ENCODE results near the gene PCSK4. TPM values are rescaled to one million over a fixed set of nuclear protein-coding genes. Genes with fewer than 3 reads are reported as not detected.

Gene PCSK4
- polyA plus RNA-seq, 6 donors from 2014 or later = 0.09 TPM; not detected in 5

DNA sequence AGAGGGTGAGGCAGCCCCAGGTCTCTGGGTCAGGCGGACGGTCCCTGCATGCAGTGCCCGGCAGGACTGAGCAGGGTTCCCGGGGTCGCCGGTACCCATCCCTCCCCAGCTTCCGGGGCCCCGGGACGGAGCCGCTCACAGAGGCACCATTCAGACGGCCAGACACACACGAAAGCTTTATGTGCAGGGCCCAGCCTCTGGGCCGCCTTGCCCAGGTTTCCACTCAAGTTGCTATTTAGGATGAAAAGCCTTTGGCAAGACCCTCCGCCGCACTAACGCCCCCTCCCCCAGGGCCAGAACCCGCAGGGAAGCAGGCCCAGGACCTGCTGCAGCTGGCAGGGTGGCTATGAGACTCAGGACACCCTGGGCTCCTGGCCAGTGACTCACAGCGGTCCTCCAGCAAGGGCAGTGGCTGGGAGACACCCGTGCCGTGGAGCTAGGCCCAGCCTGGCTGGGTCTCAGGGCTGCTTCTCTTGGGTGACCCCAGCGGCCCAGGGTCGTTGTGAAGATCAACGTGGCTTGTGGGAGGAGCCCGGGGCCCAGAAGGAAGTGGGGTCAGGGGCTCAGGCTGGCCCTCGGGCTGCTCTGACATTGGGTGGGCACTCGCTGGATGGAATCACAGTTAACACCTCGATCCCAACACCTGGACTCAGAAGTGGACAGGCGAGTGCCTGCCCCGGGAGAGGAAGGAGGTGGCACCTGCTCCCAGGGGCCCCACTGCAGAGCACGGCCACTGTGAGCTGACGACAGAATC is 16.0 kb downstream of the PCSK4 start:
- ATAC-seq (ENCODE audit: low read depth in 2 of 2) (no peak), DNase-seq (no peak)
- no peaks in the 10 kb centered on the region for H3K9me3 Mint-ChIP-seq
- no peak overlapping the region for H3K27ac Mint-ChIP-seq
- peaks cover 0 to 11% (median 0%) of the 10 kb centered on the region in 3 donors for H3K27me3 Mint-ChIP-seq
- H3K36me3 Mint-ChIP-seq = peaks cover 0 to 5% of the 10 kb centered on the region in 2 donors
- H3K4me3 Mint-ChIP-seq = peak overlapping the region in 1 of 8 donors; percentile 65
- peaks cover 15 to 38% (median 18%) of the 10 kb centered on the region in 3 donors for H3K4me1 Mint-ChIP-seq

DNA sequence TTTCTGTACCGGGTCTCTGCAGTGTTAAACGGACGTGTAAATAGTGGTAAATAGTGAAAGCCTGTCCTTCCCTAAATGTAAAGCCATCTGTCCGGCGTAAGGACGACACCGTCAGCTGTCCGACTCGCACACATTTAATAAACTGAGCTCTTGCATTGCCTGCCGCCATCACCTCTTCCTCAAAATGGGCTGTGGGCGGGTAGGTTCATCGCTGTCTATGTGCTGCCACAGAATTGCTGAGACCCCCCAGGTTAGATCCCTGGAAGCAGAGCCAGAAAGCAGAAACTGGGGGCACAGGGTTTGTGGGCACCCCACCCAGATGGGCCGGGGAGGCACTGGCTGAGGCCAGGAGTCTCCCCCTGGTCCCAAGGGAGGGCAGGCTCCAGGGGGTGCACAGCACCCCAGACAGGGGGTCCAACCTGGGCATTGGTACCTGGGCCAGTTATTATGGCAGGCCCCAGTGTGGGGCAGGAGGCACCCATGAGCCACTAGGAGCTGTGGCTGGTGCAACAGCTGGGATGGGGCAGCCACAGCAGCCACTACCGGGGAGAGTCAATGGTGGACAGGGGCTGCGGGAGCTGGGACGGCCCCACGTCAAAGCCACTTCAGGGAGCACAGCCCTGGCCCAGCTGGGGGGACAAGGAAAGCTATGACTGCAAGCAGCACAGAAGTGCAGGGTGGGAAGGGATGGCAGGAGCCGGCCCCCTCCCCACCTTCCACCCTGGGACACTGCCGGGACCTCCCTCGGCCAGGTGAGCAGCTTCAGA is 16.9 kb downstream of the PCSK4 start:
- Mint-ChIP-seq H3K27me3 (peaks cover 0 to 11% (median 0%) of the 10 kb centered on the region in 3 donors), H3K36me3 (no peaks in the 10 kb centered on the region), H3K4me1 (peaks cover 11 to 34% (median 13%) of the 10 kb centered on the region in 3 donors), H3K4me3 (peak overlapping the region in 3 of 8 donors; percentile 20 to 63 (median 46)), H3K9me3 (no peaks in the 10 kb centered on the region), H3K27ac (peak overlapping the region in 2 of 6 donors; percentile 15 to 52)
- ATAC-seq (ENCODE audit: low read depth in 2 of 2) (no peak), DNase-seq (no peak)

DNA sequence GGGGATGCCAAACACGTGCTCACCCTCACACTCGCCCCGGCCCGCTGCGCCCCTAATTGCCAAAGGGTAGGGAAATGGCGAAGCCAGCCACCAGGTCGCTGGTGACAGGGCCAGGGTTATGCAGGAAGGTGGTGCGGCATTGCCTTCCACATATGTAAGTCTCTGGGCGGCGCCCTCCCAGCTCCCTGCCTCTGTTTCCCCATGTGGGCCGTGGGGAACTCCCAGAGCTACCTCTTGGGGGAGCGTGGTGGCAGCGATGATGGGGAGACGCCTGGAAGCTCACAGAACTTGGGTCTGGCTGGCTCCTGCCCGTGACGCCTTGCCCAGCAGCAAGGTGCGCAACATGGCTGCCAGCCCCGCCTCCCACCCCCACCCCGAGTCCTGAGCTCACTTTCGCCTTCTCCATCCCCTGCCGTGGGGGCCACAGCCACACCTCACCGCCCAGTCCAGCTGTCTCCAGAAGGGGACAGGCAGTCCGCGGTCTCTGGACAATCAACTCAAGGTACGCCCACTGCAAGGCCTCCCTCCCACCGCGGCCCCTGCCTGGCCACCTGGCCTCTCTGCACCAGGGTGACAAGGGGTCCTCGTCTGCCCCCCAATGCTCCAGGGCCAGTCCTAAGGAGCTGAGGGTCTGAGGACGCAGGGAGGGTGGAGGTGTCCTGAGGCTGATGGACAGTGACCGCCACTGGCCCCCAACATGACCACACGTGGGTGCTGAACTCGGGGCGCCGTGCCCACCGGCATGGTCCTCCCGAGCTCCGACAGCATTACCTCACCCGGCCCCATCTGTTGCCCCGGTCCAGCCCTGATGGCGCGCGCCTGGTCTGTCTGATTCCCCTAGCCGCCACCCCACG is 17.7 kb downstream of the PCSK4 start:
- H3K27ac Mint-ChIP-seq = no peak overlapping the region
- no peak for ATAC-seq (ENCODE audit: low read depth in 2 of 2)

GRCh38 chr19:1471515-1472160 is 18.5 kb downstream of the PCSK4 start:
- ATAC-seq (ENCODE audit: low read depth in 2 of 2) = peak; percentile 14 to 16
- H3K36me3 Mint-ChIP-seq = no peaks in the 10 kb centered on the region

More for the DNA sequence above, 17.7 kb downstream of the PCSK4 start:
- Mint-ChIP-seq H3K9me3 (no peaks in the 10 kb centered on the region), H3K27me3 (peaks cover 0 to 11% (median 0%) of the 10 kb centered on the region in 3 donors), H3K36me3 (no peaks in the 10 kb centered on the region), H3K4me1 (peaks cover 10 to 27% (median 12%) of the 10 kb centered on the region in 3 donors), H3K4me3 (peak overlapping the region in 5 of 8 donors; percentile 20 to 81 (median 36))
- no peak for DNase-seq

GRCh38 chr19:1471010-1471514 is 19.1 kb downstream of the PCSK4 start:
- DNase-seq = no peak
- peak overlapping the region in 1 of 6 donors; percentile 39 for H3K27ac Mint-ChIP-seq
- no peaks in the 10 kb centered on the region for H3K36me3 Mint-ChIP-seq
- peak overlapping the region; percentile 40 to 89 (median 78) for H3K4me3 Mint-ChIP-seq
- no peaks in the 10 kb centered on the region for H3K9me3 Mint-ChIP-seq
- H3K27me3 Mint-ChIP-seq = peaks cover 0 to 16% (median 0%) of the 10 kb centered on the region in 3 donors
- ATAC-seq (ENCODE audit: low read depth in 2 of 2) = peak; percentile 14 to 18
- peaks cover 6 to 16% (median 7%) of the 10 kb centered on the region in 3 donors for H3K4me1 Mint-ChIP-seq

More at GRCh38 chr19:1471515-1472160, 18.5 kb downstream of the PCSK4 start:
- DNase-seq = no peak
- H3K9me3 Mint-ChIP-seq = no peaks in the 10 kb centered on the region
- H3K4me1 Mint-ChIP-seq = peaks cover 6 to 19% (median 7%) of the 10 kb centered on the region in 3 donors
- H3K27me3 Mint-ChIP-seq = peaks cover 0 to 15% (median 0%) of the 10 kb centered on the region in 3 donors
- H3K4me3 Mint-ChIP-seq = peak overlapping the region in 6 of 8 donors; percentile 54 to 89 (median 74)
- H3K27ac Mint-ChIP-seq = no peak overlapping the region

DNA sequence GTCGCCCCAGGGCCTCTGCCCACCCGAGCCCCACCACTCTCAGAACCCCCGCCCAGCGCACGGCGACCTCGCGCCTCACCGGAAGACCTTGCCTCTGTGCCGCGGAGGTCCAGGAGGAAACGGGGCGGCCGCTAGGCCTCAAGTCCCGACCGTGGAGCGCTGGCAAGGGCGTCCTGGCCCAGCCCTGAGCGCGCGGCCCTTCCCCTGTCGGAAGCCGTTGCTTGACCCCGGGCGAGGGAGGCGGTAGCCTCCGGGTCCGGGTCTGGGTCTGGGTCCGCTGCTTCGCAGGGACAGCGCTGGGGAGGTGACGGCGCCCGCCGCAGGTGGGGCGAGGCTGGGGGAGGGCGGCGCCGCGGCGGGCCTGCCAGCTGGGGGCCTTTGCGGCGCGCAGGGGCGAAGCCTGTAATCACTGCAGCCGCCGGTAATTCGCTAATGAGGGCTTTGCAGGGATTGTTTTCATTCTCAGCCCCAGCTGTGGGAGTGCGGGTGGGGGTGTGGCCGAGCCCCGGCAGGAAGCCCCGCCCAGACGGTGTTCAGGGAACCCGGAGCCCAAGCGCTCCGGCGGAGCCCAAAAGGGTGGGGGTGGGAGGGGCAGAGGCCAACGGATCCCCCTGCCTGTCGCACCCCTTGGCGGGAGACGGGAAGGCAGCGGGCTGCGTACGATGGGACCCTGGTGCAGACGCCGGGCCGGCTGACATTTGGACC is 19.7 kb downstream of the PCSK4 start:
- Mint-ChIP-seq H3K36me3 (no peaks in the 10 kb centered on the region), H3K9me3 (no peaks in the 10 kb centered on the region), H3K27me3 (peaks cover 0 to 16% (median 0%) of the 10 kb centered on the region in 3 donors), H3K4me3 (peak overlapping the region; percentile 54 to 90 (median 81)), H3K4me1 (peaks cover 6 to 16% (median 7%) of the 10 kb centered on the region in 3 donors), H3K27ac (no peak overlapping the region)
- DNase-seq (peak; percentile 58), ATAC-seq (ENCODE audit: low read depth in 2 of 2) (peak; percentile 62 to 70)

- ATAC-seq (ENCODE audit: low read depth in 2 of 2) = no peak
- Mint-ChIP-seq H3K9me3 (no peaks in the 10 kb centered on the region), H3K27me3 (peaks cover 0 to 16% (median 0%) of the 10 kb centered on the region in 3 donors), H3K36me3 (no peaks in the 10 kb centered on the region), H3K4me3 (peak overlapping the region; percentile 54 to 90 (median 81)), H3K4me1 (peaks cover 6 to 16% (median 7%) of the 10 kb centered on the region in 3 donors), H3K27ac (peak overlapping the region in 1 of 6 donors; percentile 63)
- DNase-seq = no peak
Observed at GRCh38 chr19:1470055-1470304, 20.2 kb downstream of the PCSK4 start.

DNA sequence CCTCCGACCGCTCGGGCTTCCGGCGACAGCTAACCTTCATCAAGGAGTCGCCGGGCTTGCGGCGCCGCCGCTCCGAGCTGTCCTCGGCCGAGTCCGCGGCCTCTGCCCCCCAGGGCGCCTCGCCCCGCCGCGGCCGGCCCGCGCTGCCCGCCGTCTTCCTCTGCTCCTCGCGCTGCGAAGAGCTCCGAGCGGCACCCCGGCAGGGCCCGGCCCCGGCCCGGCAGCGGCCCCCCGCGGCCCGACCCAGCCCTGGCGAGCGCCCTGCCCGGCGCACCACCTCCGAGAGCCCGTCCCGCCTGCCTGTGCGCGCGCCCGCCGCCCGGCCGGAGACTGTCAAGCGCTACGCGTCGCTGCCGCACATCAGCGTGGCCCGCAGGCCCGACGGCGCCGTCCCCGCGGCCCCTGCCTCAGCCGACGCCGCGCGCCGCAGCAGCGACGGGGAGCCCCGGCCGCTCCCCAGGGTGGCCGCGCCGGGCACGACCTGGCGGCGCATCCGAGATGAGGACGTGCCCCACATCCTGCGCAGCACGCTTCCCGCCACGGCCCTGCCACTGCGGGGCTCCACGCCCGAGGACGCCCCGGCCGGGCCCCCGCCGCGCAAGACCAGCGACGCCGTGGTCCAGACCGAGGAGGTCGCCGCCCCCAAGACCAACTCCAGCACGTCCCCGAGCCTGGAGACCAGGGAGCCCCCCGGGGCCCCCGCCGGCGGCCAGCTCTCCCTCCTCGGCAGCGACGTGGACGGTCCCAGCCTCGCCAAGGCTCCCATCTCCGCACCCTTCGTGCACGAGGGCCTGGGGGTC is 20.7 kb downstream of the PCSK4 start:
- H3K4me1 Mint-ChIP-seq = peaks cover 6 to 16% (median 7%) of the 10 kb centered on the region in 3 donors
- ATAC-seq (ENCODE audit: low read depth in 2 of 2) (peak; percentile 28 to 29), DNase-seq (no peak)
- no peaks in the 10 kb centered on the region for H3K36me3 Mint-ChIP-seq
- H3K27ac Mint-ChIP-seq = no peak overlapping the region
- H3K9me3 Mint-ChIP-seq = no peaks in the 10 kb centered on the region
- peaks cover 0 to 16% (median 0%) of the 10 kb centered on the region in 3 donors for H3K27me3 Mint-ChIP-seq
- peak overlapping the region in 4 of 8 donors; percentile 54 to 89 (median 81) for H3K4me3 Mint-ChIP-seq

GRCh38 chr19:1468821-1469254 is 21.3 kb downstream of the PCSK4 start:
- peaks cover 0 to 16% (median 0%) of the 10 kb centered on the region in 3 donors for H3K27me3 Mint-ChIP-seq
- no peaks in the 10 kb centered on the region for H3K9me3 Mint-ChIP-seq
- H3K4me3 Mint-ChIP-seq = peak overlapping the region in 6 of 8 donors; percentile 30 to 77 (median 52)
- peaks cover 6 to 16% (median 7%) of the 10 kb centered on the region in 3 donors for H3K4me1 Mint-ChIP-seq
- no peak overlapping the region for H3K27ac Mint-ChIP-seq
- ATAC-seq (ENCODE audit: low read depth in 2 of 2) = peak; percentile 15 to 17
- DNase-seq = no peak
- no peaks in the 10 kb centered on the region for H3K36me3 Mint-ChIP-seq

DNA sequence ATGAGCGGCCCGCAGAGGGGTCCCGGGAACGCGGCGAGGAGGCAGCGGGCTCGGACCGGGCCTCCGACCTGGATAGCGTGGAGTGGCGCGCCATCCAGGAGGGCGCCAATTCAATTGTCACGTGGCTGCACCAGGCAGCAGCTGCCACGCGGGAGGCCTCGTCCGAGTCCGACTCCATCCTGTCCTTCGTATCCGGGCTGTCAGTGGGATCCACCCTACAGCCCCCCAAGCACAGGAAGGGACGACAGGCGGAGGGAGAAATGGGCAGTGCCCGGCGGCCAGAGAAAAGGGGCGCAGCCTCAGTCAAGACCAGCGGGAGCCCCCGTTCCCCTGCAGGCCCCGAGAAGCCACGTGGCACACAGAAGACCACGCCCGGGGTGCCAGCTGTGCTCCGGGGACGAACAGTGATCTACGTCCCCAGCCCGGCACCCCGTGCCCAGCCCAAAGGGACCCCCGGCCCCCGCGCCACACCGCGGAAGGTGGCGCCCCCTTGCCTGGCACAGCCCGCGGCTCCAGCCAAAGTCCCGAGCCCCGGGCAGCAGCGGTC is 21.8 kb downstream of the PCSK4 start:
- Mint-ChIP-seq H3K36me3 (no peaks in the 10 kb centered on the region), H3K27me3 (peaks cover 0 to 16% (median 0%) of the 10 kb centered on the region in 3 donors), H3K9me3 (no peaks in the 10 kb centered on the region), H3K4me3 (peak overlapping the region in 6 of 8 donors; percentile 25 to 82 (median 60)), H3K4me1 (peaks cover 5 to 16% (median 6%) of the 10 kb centered on the region in 3 donors), H3K27ac (no peak overlapping the region)
- no peak for ATAC-seq (ENCODE audit: low read depth in 2 of 2)
- no peak for DNase-seq
